GM12878 (cell line): ENCODE results near the gene ACKR2. TPM values are rescaled to one million over a fixed set of nuclear protein-coding genes. Genes with fewer than 3 reads are reported as not detected.

Experiments used
- ATAC-seq: fragments of 200-7000 bp; cut with Tn5 transposase; 3 replicates; pipeline ENCODE4 v1.9.1; 2020; ENCODE audit warnings: mild to moderate bottlenecking, moderate library complexity
- BruUV-seq: library from RNA; stranded (reverse); fragments of 400-500 nt; replicated peaks from 2 replicates; lab custom pipeline; 2021; lab: Mats Ljungman, UMichigan
- CTCF ChIA-PET: fragments of 300-600 bp; sonication (Branson Sonifier 250); formaldehyde crosslinking; extraction: SDS; loops from one replicate; lab custom pipeline; 2021; ENCODE audit warnings: inconsistent platforms; lab: Yijun Ruan, JAX
- POLR2A ChIA-PET: fragments of 350-600 bp; formaldehyde crosslinking; extraction: SDS; loops from one replicate; lab custom pipeline; 2021; ENCODE audit warnings: inconsistent platforms; lab: Charles Lee
- RAD21 ChIA-PET: fragments of 300-600 bp; sonication (Branson Sonifier 250); formaldehyde crosslinking; loops from one replicate; lab custom pipeline; 2023; ENCODE audit warnings: antibody characterized with exemption; ENCODE audit not compliant: unreplicated experiment; lab: Charles Lee
- SMC1A ChIA-PET: fragments of 300-600 bp; sonication (Branson Sonifier 250); formaldehyde crosslinking; loops from one replicate; lab custom pipeline; 2023; ENCODE audit not compliant: unreplicated experiment, uncharacterized antibody; lab: Charles Lee
- DNase-seq: peaks from one replicate; pipeline ENCODE4 v3.0.0-alpha.2; 2011; ENCODE audit warnings: low read depth, low spot score
- FAIRE-seq: peaks from 3 replicates; lab custom pipeline; 2011; peaks lifted over from hg19 to GRCh38; lab: Jason Lieb, UNC
- H2AFZ ChIP-seq: 2 replicates; pipeline ENCODE4 v1.6.0; 2011; ENCODE audit warnings: low read depth, low read length, control low read depth; ENCODE audit not compliant: control insufficient read depth
- H3K27ac ChIP-seq: 2 replicates; pipeline ENCODE4 v1.5.1; 2011; ENCODE audit warnings: control low read depth; ENCODE audit not compliant: control insufficient read depth, insufficient read depth
- H3K27me3 ChIP-seq, 2 experiments: replicated peaks in 1 of 2; 2 replicates each; pipeline versions ENCODE4 v1.6.0 to v1.6.1; 2011; ENCODE audit warnings: low read length in 1 of 2; ENCODE audit not compliant: control insufficient read depth in 2 of 2, insufficient read depth in 2 of 2
- H3K36me3 ChIP-seq, 2 experiments: 2 replicates each; pipeline ENCODE4 v1.5.1; 2011; ENCODE audit warnings: low read length in 1 of 2; ENCODE audit not compliant: control insufficient read depth in 2 of 2, insufficient read depth in 2 of 2
- H3K4me1 ChIP-seq: 2 replicates; pipeline ENCODE4 v1.6.1; 2011; ENCODE audit warnings: mild to moderate bottlenecking, low read length, moderate library complexity, mixed read lengths; ENCODE audit not compliant: control insufficient read depth, insufficient read depth
- H3K4me2 ChIP-seq: 2 replicates; pipeline ENCODE4 v1.6.0; 2011; ENCODE audit warnings: control low read depth; ENCODE audit not compliant: control insufficient read depth, insufficient read depth
- H3K4me3 ChIP-seq: fragments of 200-600 bp; sonication (generic); 2 replicates; pipeline ENCODE4 v1.5.1; 2016
- H3K79me2 ChIP-seq: 2 replicates; pipeline ENCODE4 v1.6.0; 2011; ENCODE audit warnings: low read length; ENCODE audit not compliant: control insufficient read depth, insufficient read depth
- H3K9ac ChIP-seq: 2 replicates; pipeline ENCODE4 v1.8.0; 2011; ENCODE audit warnings: low read length, control low read depth, mixed read lengths; ENCODE audit not compliant: control insufficient read depth, insufficient read depth
- H3K9me3 ChIP-seq: replicated peaks from 3 replicates; pipeline ENCODE4 v1.5.1; 2011; ENCODE audit warnings: mild to moderate bottlenecking, low read length; ENCODE audit not compliant: control insufficient read depth, insufficient read depth
- H4K20me1 ChIP-seq: 2 replicates; pipeline ENCODE4 v1.6.0; 2011; ENCODE audit not compliant: control insufficient read depth, insufficient read depth
- CTCF ChIP-seq, 3 experiments: IDR thresholded peaks in 2 of 3; conservative IDR thresholded peaks in 1 of 3; 2 replicates each; pipeline ENCODE4 v1.5.1; 2011; ENCODE audit warnings: low read depth in 3 of 3, low read length in 3 of 3, mild to moderate bottlenecking in 3 of 3, control low read depth in 2 of 3, moderate library complexity in 2 of 3, inconsistent platforms in 1 of 3, mixed read lengths in 1 of 3; ENCODE audit not compliant: control insufficient read depth in 2 of 3, insufficient read depth in 1 of 3; ENCODE audit errors: extremely low read depth in 1 of 3
- HCFC1 ChIP-seq: fragments of 150-350 bp; IDR thresholded peaks from 2 replicates; pipeline ENCODE4 v1.6.1; 2014; ENCODE audit warnings: low read length
- MLLT1 ChIP-seq: fragments of 450-650 bp; IDR thresholded peaks from 2 replicates; pipeline ENCODE4 v1.6.1; 2016; ENCODE audit warnings: mild to moderate bottlenecking
- RELA ChIP-seq: fragments of 450-650 bp; IDR thresholded peaks from 2 replicates; pipeline ENCODE4 v1.8.0; 2014; ENCODE audit warnings: borderline replicate concordance; ENCODE audit not compliant: partially characterized antibody
- SPI1 ChIP-seq: IDR thresholded peaks from 2 replicates; pipeline ENCODE4 v1.6.1; 2011; ENCODE audit warnings: low read depth, mild to moderate bottlenecking, low read length, moderate library complexity, borderline replicate concordance; ENCODE audit not compliant: insufficient read depth
- ZNF274 ChIP-seq: IDR thresholded peaks from one replicate; pipeline ENCODE4 v1.8.0; 2011; ENCODE audit not compliant: insufficient read length, insufficient read depth
- WGBS: methylation state at CpG from one replicate; pipeline ENCODE4 v1.1.6; 2016; ENCODE audit warnings: low lambda C conversion rate; ENCODE audit not compliant: insufficient replicate concordance, insufficient coverage; ENCODE audit errors: missing lambda C conversion rate; 5-methylcytosine and 5-hydroxymethylcytosine counted together
- in situ Hi-C: fragments of 300-500 bp; cut with MboI; formaldehyde crosslinking; loops from 9 replicates; pipeline ENCODE4 v1.14.3; 2018; ENCODE audit warnings: mixed read lengths
- intact Hi-C: fragments of 100-400 bp; cut with micrococcal nuclease; formaldehyde crosslinking; loops from one replicate; pipeline ENCODE4 v1.14.2; 2022; ENCODE audit not compliant: unreplicated experiment
- polyA plus RNA-seq, 11 experiments: library from polyadenylated mRNA; depleted of rRNA in 4 of 11; unstranded in 6 of 11; stranded (reverse) in 5 of 11; fragments of >200 nt; fragmentation: Nextera tagmentation in 4 of 11; fragmentation: Illumina TruSeq in 1 of 11; extraction: Ambion mirVana in 4 of 11; extraction: Trizol in 1 of 11; gene quantifications; 1 replicate in 1 of 11; 2 replicates in 10 of 11; pipeline versions ENCODE4 v1.2.1 to v1.2.3, GENCODE V29; 2011 to 2016; ENCODE audit warnings: inconsistent platforms in 2 of 11, missing spikeins in 2 of 11, low read depth in 1 of 11
- total RNA-seq, 4 experiments: library from RNA; depleted of rRNA in 3 of 4; stranded (reverse); fragments of >200 nt in 3 of 4; fragmentation: Illumina TruSeq in 1 of 4; extraction: Trizol in 1 of 4; gene quantifications; 2 replicates each; pipeline versions ENCODE4 v1.2.1 to v1.2.3, GENCODE V29; 2013 to 2021
- TF ChIP-seq, protein P1 (sequence below): IDR thresholded peaks from 2 replicates; pipeline ENCODE4 v1.6.1; 2012; ENCODE audit warnings: low read length, inconsistent platforms
- TF ChIP-seq, protein P2 (sequence below): fragments of 450-650 bp; IDR thresholded peaks from 2 replicates; pipeline ENCODE4 v1.6.1; 2016; ENCODE audit warnings: mild to moderate bottlenecking, moderate library complexity, borderline replicate concordance

The ACKR2 gene
- total and polyA plus RNA-seq, 10 of the 15 experiments (the other 5 are each of a cell fraction or from before 2014, with no cell fraction given), result 0.05 to 0.91 (median 0.23) TPM; not detected in 2

DNA sequence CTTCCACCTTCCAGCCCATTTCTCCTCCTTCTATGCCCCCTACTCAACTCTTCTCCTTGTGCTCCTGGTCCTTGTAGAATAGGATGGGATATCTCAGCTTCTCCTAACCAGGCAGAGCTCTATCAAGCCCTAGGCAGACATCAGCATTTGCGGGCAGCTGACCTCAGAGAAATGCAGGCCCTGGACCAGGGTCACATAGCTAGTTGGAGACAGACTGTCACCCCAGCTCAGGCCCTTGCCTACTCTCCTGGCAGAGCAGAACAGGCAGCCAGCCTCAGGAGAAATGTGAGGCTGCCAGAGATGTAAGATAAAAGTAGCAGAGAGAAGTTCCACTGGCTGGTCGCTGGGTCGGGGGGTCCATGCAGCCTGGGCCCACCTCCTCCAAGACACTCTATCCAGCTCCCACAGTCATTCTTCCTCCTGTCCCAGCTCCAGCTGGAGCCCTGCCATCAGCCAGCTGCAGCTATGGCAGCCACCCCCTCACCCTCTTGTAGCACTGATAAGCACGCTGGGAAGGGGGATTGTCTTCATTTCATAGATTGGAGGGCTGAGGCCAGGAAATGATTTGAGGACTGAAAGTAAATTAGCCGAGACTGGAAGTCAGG, 62.4 kb downstream of the ACKR2 start (continued):
- TF ChIP-seq, protein P1, sequence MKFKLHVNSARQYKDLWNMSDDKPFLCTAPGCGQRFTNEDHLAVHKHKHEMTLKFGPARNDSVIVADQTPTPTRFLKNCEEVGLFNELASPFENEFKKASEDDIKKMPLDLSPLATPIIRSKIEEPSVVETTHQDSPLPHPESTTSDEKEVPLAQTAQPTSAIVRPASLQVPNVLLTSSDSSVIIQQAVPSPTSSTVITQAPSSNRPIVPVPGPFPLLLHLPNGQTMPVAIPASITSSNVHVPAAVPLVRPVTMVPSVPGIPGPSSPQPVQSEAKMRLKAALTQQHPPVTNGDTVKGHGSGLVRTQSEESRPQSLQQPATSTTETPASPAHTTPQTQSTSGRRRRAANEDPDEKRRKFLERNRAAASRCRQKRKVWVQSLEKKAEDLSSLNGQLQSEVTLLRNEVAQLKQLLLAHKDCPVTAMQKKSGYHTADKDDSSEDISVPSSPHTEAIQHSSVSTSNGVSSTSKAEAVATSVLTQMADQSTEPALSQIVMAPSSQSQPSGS, result no peak
- TF ChIP-seq MLLT1, result no peak

DNA sequence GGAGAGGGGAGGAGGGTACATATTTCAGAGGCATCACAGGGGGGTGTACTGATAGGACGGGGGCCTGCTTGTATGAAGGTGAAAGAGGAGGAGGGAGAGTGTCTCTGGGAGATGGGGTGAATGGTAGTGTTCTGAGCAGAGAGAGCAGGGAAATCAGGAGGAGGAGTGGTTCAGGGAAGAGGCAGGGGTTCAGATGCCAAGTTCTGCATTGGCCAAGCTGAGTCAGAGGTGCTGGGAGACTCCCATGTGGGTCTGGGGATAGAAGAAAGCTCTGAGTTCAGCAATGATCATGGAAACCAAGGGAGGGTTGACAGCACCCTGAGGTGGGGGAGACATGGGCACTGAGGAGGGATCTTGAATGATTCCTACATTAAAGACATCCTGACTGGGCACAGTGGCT, 63.5 kb downstream of the ACKR2 start:
- DNase-seq, result no peak
- Histone ChIP-seq H4K20me1 (no peaks in the 10 kb centered on the region), H3K4me3 (no peak overlapping the region), H3K4me2 (no peak overlapping the region), H3K4me1 (no peaks in the 10 kb centered on the region), H3K9ac (no peak overlapping the region), H2AFZ (no peak overlapping the region), H3K9me3 (no peaks in the 10 kb centered on the region), H3K27me3 (no peaks in the 10 kb centered on the region), H3K36me3 (no peaks in the 10 kb centered on the region), H3K27ac (no peak overlapping the region), H3K79me2 (no peaks in the 10 kb centered on the region)
- FAIRE-seq, result no peak
- intact Hi-C loops (no loop called here), in situ Hi-C loops (no loop called here)
- no TSS peak for BruUV-seq
- no peak for ATAC-seq
- ChIA-PET POLR2A (no interaction called here), CTCF (interaction anchor here (0.6 kb wide), 1 partner anchor 33 kb away, joined by 3 read pairs; no protein-coding TSS in a partner anchor), RAD21 (no interaction called here), SMC1A (no interaction called here)
- WGBS, result 9% methylated on average over 1 of the region's 1 CpG
- TF ChIP-seq SPI1, result no peak
- no peak for TF ChIP-seq RELA
- TF ChIP-seq HCFC1, result no peak
- TF ChIP-seq, protein P2, sequence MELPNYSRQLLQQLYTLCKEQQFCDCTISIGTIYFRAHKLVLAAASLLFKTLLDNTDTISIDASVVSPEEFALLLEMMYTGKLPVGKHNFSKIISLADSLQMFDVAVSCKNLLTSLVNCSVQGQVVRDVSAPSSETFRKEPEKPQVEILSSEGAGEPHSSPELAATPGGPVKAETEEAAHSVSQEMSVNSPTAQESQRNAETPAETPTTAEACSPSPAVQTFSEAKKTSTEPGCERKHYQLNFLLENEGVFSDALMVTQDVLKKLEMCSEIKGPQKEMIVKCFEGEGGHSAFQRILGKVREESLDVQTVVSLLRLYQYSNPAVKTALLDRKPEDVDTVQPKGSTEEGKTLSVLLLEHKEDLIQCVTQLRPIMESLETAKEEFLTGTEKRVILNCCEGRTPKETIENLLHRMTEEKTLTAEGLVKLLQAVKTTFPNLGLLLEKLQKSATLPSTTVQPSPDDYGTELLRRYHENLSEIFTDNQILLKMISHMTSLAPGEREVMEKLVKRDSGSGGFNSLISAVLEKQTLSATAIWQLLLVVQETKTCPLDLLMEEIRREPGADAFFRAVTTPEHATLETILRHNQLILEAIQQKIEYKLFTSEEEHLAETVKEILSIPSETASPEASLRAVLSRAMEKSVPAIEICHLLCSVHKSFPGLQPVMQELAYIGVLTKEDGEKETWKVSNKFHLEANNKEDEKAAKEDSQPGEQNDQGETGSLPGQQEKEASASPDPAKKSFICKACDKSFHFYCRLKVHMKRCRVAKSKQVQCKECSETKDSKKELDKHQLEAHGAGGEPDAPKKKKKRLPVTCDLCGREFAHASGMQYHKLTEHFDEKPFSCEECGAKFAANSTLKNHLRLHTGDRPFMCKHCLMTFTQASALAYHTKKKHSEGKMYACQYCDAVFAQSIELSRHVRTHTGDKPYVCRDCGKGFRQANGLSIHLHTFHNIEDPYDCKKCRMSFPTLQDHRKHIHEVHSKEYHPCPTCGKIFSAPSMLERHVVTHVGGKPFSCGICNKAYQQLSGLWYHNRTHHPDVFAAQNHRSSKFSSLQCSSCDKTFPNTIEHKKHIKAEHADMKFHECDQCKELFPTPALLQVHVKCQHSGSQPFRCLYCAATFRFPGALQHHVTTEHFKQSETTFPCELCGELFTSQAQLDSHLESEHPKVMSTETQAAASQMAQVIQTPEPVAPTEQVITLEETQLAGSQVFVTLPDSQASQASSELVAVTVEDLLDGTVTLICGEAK, result no peak
- TF ChIP-seq CTCF (IDR thresholded peaks at IDR 0.05 in 2 of 3, conservative IDR thresholded peaks at IDR 0.05 in 1 of 3; ENCODE audit: control insufficient read depth in 2 of 3, extremely low read depth in 1 of 3, insufficient read depth in 1 of 3, low read depth in 3 of 3, low read length in 3 of 3), result no peak
- no peak for TF ChIP-seq ZNF274
